ACHN (cell line): ENCODE data around the gene LTA4H.
"Not testable (repeated sequence)": the region's sequence is repeated elsewhere in the genome, so short reads cannot be mapped to it uniquely, and the experiment has no call there.

ENCODE experiments used
- DNase-seq: peaks from one replicate; pipeline ENCODE4 v3.0.0-alpha.2; 2015
- in situ Hi-C: cut with HindIII; loops from 2 replicates; pipeline ENCODE4 v1.10.0; 2017; ENCODE audit warnings: low sequenced_read_pairs, low pct_ligation_motif_present, low pct_unique_long_range_greater_than_20kb

The LTA4H gene

GRCh38 chr12:95977764-95978305, 57.6 kb downstream of the LTA4H start:
- no peak for DNase-seq
- in situ Hi-C loops: no loop called here

GRCh38 chr12:95976416-95976832, 59.0 kb downstream of the LTA4H start:
- peak; percentile 35 for DNase-seq
- in situ Hi-C loops: no loop called here

GRCh38 chr12:95975491-95975890, 59.9 kb downstream of the LTA4H start:
- no peak for DNase-seq
- in situ Hi-C loops: no loop called here

DNA sequence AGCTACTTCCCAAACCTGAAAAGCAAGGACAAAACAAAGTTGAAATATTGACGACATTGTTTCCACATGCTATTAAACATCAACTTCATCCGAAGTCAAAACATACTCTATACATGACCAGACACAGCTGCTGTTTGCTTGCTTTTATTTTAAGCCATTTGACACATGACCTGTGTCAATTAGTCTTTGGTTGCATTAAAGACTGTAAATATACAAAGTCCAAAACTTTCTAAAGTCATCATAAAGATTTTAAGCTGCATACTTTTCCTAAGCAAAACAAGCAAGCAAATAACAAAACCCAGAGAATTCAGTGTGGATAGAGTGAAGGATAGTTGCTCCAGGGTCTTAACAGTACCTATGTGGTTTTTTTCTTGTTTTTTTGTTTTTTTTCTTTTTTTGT, 61.0 kb downstream of the LTA4H start:
- in situ Hi-C loops: no loop called here
- DNase-seq: no peak

- in situ Hi-C loops: no loop called here
- DNase-seq: no peak
Measured at GRCh38 chr12:95972832-95973456, 62.4 kb downstream of the LTA4H start.

DNA sequence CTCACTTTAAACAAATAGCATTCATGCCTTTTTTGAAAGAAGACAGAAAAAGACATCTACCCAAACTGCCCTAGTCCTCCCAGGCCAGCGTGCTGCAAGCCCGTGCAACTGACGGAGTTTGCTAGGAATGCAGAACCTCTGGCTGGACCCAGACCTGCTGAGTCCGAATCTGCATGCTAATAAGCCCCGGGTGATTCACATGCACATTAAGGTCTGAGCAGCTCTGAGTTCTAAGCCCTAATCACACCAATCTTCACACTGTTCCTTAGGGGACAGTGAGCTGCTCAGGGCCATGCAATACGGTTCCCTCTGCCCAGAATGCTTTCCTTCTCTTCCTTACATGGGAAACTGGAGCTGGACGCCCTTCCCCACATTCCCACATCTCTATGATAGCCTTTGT, 64.5 kb downstream of the LTA4H start:
- DNase-seq: no peak
- in situ Hi-C loops: no loop called here

GRCh38 chr12:95969116-95969515, 66.3 kb downstream of the LTA4H start:
- in situ Hi-C loops, DNase-seq: not testable (repeated sequence)

DNA sequence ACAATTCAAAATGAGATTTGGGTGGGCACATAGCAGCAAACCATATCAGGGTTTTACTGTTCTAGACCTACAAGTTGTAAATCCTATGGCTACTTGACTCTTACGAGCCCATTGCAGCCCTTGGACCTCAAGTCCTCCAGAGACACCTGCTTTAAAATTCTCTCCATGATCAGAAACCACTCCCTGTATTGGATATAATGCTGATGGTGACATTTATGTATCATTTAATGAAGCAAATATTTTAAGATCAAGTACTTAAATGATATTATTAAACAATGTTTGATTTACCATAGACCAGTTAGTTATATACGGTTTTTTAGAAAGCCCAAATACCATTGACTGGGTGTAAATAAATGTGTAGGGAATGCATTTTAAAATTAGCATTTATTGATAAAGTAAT, 68.1 kb downstream of the LTA4H start:
- in situ Hi-C loops: no loop called here

DNA sequence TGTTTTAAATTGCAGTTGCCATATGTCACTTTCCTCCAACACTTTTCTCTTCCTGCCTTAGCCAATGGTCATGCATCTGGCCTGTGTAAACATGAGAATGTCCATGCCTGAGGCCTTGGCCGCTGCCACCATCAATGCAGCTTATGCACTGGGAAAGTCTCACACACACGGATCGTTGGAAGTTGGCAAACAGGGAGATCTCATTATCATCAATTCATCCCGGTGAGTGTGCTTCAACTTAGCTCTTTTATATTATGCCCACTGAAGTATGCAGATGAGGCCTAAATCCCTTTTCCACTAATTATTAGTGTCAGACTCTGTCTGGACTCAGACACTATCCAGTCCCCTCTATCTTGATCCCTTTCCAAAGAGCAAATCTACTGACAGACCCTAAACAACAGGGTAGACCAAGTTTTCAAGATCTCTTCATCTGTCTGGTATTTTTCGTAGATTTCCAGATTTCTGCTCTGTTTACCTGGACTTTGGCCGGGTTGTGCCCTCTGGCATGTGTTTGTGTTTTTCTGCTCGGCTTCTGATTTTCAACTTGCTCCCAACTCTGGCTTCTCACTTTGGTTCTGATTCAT, 69.0 kb downstream of the LTA4H start:
- no peak for DNase-seq
- in situ Hi-C loops: no loop called here

More for the DNA sequence above, 68.1 kb downstream of the LTA4H start:
- DNase-seq: no peak

GRCh38 chr12:95963096-95963495, 72.3 kb downstream of the LTA4H start:
- in situ Hi-C loops: no loop called here

DNA sequence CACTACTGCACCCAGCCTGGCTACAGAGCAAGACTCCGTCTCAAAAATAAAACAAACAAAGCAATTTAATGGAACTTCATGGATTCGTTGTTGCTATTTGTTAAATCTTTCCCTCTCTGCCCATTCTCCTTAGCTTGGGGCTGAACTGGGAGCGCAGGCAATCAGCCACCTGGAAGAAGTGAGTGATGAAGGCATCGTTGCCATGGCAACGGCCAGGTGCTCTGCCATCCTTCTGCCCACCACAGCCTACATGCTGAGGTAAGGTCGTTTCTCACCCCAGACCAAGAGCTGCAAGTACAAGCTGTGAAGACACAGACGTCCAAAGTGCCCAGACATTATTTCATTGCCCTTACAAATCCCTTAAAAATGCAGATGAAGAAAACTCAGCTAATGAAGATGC, 73.2 kb downstream of the LTA4H start:
- in situ Hi-C loops: no loop called here
- DNase-seq: no peak

More at GRCh38 chr12:95963096-95963495, 72.3 kb downstream of the LTA4H start:
- no peak for DNase-seq

- no peak for DNase-seq
- in situ Hi-C loops: no loop called here
Measured at GRCh38 chr12:95960241-95960640, 75.1 kb downstream of the LTA4H start.

- DNase-seq: peak; percentile 49
- in situ Hi-C loops: no loop called here
Measured at GRCh38 chr12:95959107-95959506, 76.3 kb downstream of the LTA4H start.

- DNase-seq: no peak
- in situ Hi-C loops: no loop called here
Measured at GRCh38 chr12:95956557-95957145, 78.7 kb downstream of the LTA4H start.

DNA sequence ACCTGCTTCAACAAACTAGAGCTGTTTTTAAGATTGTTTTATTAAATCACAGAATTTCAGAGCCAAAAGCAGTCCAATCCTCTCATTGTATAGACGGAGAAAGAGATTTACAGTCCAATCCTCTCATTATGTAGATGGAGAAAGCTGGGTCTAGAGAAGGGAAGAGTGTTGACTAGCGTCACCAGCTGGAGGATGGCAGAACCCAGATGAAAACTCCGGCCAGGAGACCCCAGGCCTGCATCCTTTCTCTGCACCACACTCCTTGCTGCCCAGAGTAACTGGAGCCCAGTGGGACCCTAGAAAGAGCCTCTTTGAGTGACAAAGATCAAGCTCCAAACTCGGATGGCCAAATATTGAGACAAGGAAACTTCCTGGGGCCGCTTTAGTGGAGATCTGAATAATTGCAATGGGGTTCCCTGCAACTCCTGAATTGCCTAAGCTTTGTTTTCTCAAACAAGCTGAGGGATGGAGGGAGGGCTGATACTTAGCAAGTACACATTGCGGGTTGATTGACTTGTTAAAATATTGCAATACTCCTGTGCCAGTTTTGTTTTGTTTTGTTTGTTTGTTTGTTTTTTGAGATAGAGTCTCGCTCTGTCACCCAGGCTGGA, 79.7 kb downstream of the LTA4H start:
- in situ Hi-C loops: no loop called here
- DNase-seq: no peak

- in situ Hi-C loops: no loop called here
- DNase-seq: no peak
Measured at GRCh38 chr12:95953000-95953399, 82.4 kb downstream of the LTA4H start.

DNA sequence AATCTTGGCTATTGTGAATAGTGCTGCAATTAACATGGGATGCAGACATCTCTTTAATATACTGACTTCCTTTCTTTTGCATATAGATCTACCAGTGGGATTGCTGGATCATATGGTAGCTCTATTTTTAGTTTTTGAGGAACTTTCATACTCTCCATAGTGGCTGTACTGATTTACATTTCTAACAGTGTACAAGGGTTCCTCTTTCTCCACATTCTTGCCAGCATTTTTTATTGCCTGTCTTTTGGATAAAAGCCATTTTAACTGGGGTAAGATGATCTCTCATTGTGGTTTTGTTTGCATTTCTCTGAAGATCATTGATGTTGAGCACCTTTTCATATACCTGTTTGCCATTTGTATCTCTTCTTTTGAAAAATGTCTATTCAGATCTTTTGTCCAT, 83.9 kb downstream of the LTA4H start:
- in situ Hi-C loops: no loop called here
- DNase-seq: no peak
